H9 (cell line): ENCODE data around the gene SLC34A1. TPM values are rescaled to one million over a fixed set of nuclear protein-coding genes. Genes with fewer than 3 reads are reported as not detected.

Experiments used
- DNase-seq: peaks from one replicate; pipeline ENCODE4 v3.0.0-alpha.2; 2017
- H2AFZ ChIP-seq: one replicate; pipeline ENCODE4 v1.6.1; 2013; ENCODE audit warnings: mild to moderate bottlenecking, low read length, control low read depth, moderate library complexity
- H2AK5ac ChIP-seq: 2 replicates; pipeline ENCODE4 v1.6.1; 2013; ENCODE audit warnings: low read length, control low read depth, mixed read lengths; ENCODE audit not compliant: insufficient read length
- H2BK120ac ChIP-seq: one replicate; pipeline ENCODE4 v1.6.1; 2013; ENCODE audit warnings: low read depth, mild to moderate bottlenecking, low read length, control low read depth, inconsistent platforms; ENCODE audit not compliant: poor library complexity, severe bottlenecking
- H2BK12ac ChIP-seq: 2 replicates; pipeline ENCODE4 v1.6.1; 2013; ENCODE audit warnings: low read length, control low read depth, mixed read lengths, low read depth; ENCODE audit not compliant: insufficient read length
- H2BK15ac ChIP-seq: 2 replicates; pipeline ENCODE4 v1.6.1; 2013; ENCODE audit warnings: low read depth, low read length, control low read depth
- H2BK20ac ChIP-seq: one replicate; pipeline ENCODE4 v1.6.1; 2013; ENCODE audit warnings: low read depth, mild to moderate bottlenecking, low read length, control low read depth, inconsistent platforms; ENCODE audit not compliant: poor library complexity, severe bottlenecking
- H2BK5ac ChIP-seq: 2 replicates; pipeline ENCODE4 v1.6.1; 2013; ENCODE audit warnings: low read length, control low read depth, mixed read lengths; ENCODE audit not compliant: insufficient read length
- H3K14ac ChIP-seq: 2 replicates; pipeline ENCODE4 v1.6.1; 2013; ENCODE audit warnings: low read length, control low read depth; ENCODE audit not compliant: insufficient read depth
- H3K18ac ChIP-seq: 2 replicates; pipeline ENCODE4 v1.6.1; 2013; ENCODE audit warnings: low read depth, mild to moderate bottlenecking, mixed read lengths, low read length, control low read depth; ENCODE audit not compliant: insufficient read length
- H3K23ac ChIP-seq: 2 replicates; pipeline ENCODE4 v1.6.1; 2013; ENCODE audit warnings: low read length, control low read depth, mixed read lengths, low read depth; ENCODE audit not compliant: insufficient read length
- H3K23me2 ChIP-seq: 2 replicates; pipeline ENCODE4 v1.6.1; 2013; ENCODE audit warnings: low read depth, mild to moderate bottlenecking, mixed read lengths, low read length, control low read depth; ENCODE audit not compliant: insufficient read length, poor library complexity, severe bottlenecking
- H3K27ac ChIP-seq: 2 replicates; pipeline ENCODE4 v1.5.1; 2013; ENCODE audit warnings: low read length, control low read depth, mixed read lengths, low read depth; ENCODE audit not compliant: insufficient read length
- H3K27me3 ChIP-seq: 2 replicates; pipeline ENCODE4 v1.6.1; 2013; ENCODE audit warnings: low read length, control low read depth, inconsistent platforms; ENCODE audit not compliant: insufficient read depth
- H3K4ac ChIP-seq: 2 replicates; pipeline ENCODE4 v1.6.1; 2013; ENCODE audit warnings: low read depth, mild to moderate bottlenecking, control low read depth, inconsistent platforms, low read length, moderate library complexity
- H3K4me1 ChIP-seq: 2 replicates; pipeline ENCODE4 v1.6.1; 2013; ENCODE audit warnings: low read length, control low read depth, inconsistent platforms; ENCODE audit not compliant: insufficient read depth
- H3K4me2 ChIP-seq: 2 replicates; pipeline ENCODE4 v1.6.1; 2013; ENCODE audit warnings: low read length, control low read depth, mixed read lengths; ENCODE audit not compliant: insufficient read length, insufficient read depth
- H3K56ac ChIP-seq: 2 replicates; pipeline ENCODE4 v1.6.1; 2013; ENCODE audit warnings: low read depth, mild to moderate bottlenecking, mixed read lengths, low read length, control low read depth; ENCODE audit not compliant: insufficient read length
- H3K79me1 ChIP-seq: 2 replicates; pipeline ENCODE4 v1.6.1; 2013; ENCODE audit warnings: low read depth, mild to moderate bottlenecking, moderate library complexity, low read length, control low read depth, inconsistent platforms; ENCODE audit not compliant: insufficient read depth, poor library complexity, severe bottlenecking
- H3K79me2 ChIP-seq: 2 replicates; pipeline ENCODE4 v1.6.1; 2013; ENCODE audit warnings: low read length, control low read depth, inconsistent platforms; ENCODE audit not compliant: insufficient read depth
- H3K9ac ChIP-seq: 2 replicates; pipeline ENCODE4 v1.6.1; 2013; ENCODE audit warnings: low read length, control low read depth, mixed read lengths; ENCODE audit not compliant: insufficient read length; ENCODE audit errors: extremely low read depth
- H3K9me3 ChIP-seq: one replicate; pipeline ENCODE4 v1.6.1; 2013; ENCODE audit warnings: low read depth, low read length, inconsistent platforms; ENCODE audit not compliant: control insufficient read depth
- H3T11ph ChIP-seq: one replicate; pipeline ENCODE4 v1.6.1; 2013; ENCODE audit warnings: mild to moderate bottlenecking, low read length, control low read depth, inconsistent platforms
- H4K20me1 ChIP-seq: one replicate; pipeline ENCODE4 v1.6.1; 2013; ENCODE audit not compliant: control insufficient read depth, insufficient read length, insufficient read depth
- H4K5ac ChIP-seq: 2 replicates; pipeline ENCODE4 v1.6.1; 2013; ENCODE audit warnings: low read depth, mild to moderate bottlenecking, mixed read lengths, low read length, control low read depth; ENCODE audit not compliant: insufficient read length
- H4K8ac ChIP-seq: replicated peaks from 2 replicates; pipeline ENCODE4 v1.6.1; 2013; ENCODE audit warnings: low read length, control low read depth, mixed read lengths, low read depth; ENCODE audit not compliant: insufficient read length
- H4K91ac ChIP-seq: 2 replicates; pipeline ENCODE4 v1.6.1; 2013; ENCODE audit warnings: low read depth, mild to moderate bottlenecking, moderate library complexity, mixed read lengths, low read length, control low read depth; ENCODE audit not compliant: insufficient read length
- H3K27ac Mint-ChIP-seq, 3 experiments: 2 replicates in 2 of 3; 3 replicates in 1 of 3; pipeline ENCODE4 v1.8.0; 2020 to 2021; ENCODE audit warnings: mixed read lengths in 3 of 3, mild to moderate bottlenecking in 1 of 3, moderate library complexity in 1 of 3
- H3K27me3 Mint-ChIP-seq: 2 replicates; pipeline ENCODE4 v1.8.0; 2021; ENCODE audit warnings: low read depth, mild to moderate bottlenecking, moderate library complexity, mixed read lengths
- H3K36me3 Mint-ChIP-seq, 3 experiments: 2 replicates in 2 of 3; 3 replicates in 1 of 3; pipeline ENCODE4 v1.8.0; 2020 to 2021; ENCODE audit warnings: low read depth in 3 of 3, mixed read lengths in 3 of 3; ENCODE audit not compliant: insufficient read depth in 1 of 3
- H3K4me1 Mint-ChIP-seq, 2 experiments: 2 replicates each; pipeline ENCODE4 v1.8.0; 2020; ENCODE audit warnings: mixed read lengths in 2 of 2
- H3K4me3 Mint-ChIP-seq, 2 experiments: 2 replicates in 1 of 2; 3 replicates in 1 of 2; pipeline ENCODE4 v1.8.0; 2020 to 2021; ENCODE audit warnings: mild to moderate bottlenecking in 2 of 2, mixed read lengths in 2 of 2, moderate library complexity in 1 of 2
- H3K9me3 Mint-ChIP-seq, 2 experiments: 2 replicates in 1 of 2; 3 replicates in 1 of 2; pipeline ENCODE4 v1.8.0; 2020; ENCODE audit warnings: mild to moderate bottlenecking in 2 of 2, mixed read lengths in 2 of 2, moderate library complexity in 1 of 2
- CTCF ChIP-seq: fragments of 200-600 bp; sonication (generic); conservative IDR thresholded peaks from 3 replicates; pipeline ENCODE4 v1.8.0; 2021; ENCODE audit warnings: antibody characterized with exemption, mild to moderate bottlenecking
- WGBS: extraction: QIAGEN DNeasy Blood & Tissue Kit; methylation state at CpG from one replicate; pipeline ENCODE4 v1.1.7; 2013; ENCODE audit warnings: missing lambda C conversion rate, low lambda C conversion rate, mixed read lengths; ENCODE audit not compliant: insufficient read length; ENCODE audit errors: extremely low coverage; 5-methylcytosine and 5-hydroxymethylcytosine counted together
- total RNA-seq: library from RNA; stranded (reverse); gene quantifications from 2 replicates; pipeline ENCODE4 v1.2.1, GENCODE V29; 2021

SLC34A1 gene
- total RNA-seq, 1 experiment from 2014 or later = not detected

- WGBS = no CpG with 5 or more reads among the region's 10 CpGs
Measured at GRCh38 chr5:177428574-177429217, 44.5 kb downstream of the SLC34A1 start.

More at GRCh38 chr5:177428574-177429217, 44.5 kb downstream of the SLC34A1 start:
- Mint-ChIP-seq H3K4me1 (peaks cover 18 to 29% of the 10 kb centered on the region in 2 experiments), H3K4me3 (peak overlapping the region in 1 of 2 experiments; percentile 22; a peak in 3 of 5 replicates), H3K27ac (peak overlapping the region in 2 of 3 experiments; percentile 60 to 64; a peak in 2 of 7 replicates), H3K27me3 (peaks cover 5% of the 10 kb centered on the region; the same call in 1 of the 2 replicates), H3K9me3 (no peaks in the 10 kb centered on the region), H3K36me3 (peaks cover 4 to 27% (median 25%) of the 10 kb centered on the region in 3 experiments; a peak in 6 of 7 replicates)
- peaks cover 4% of the 10 kb centered on the region for H3K23me2 ChIP-seq
- H4K8ac ChIP-seq = no peak overlapping the region
- H3T11ph ChIP-seq = no peak overlapping the region
- no peaks in the 10 kb centered on the region; the same call in 1 of the 2 replicates for H3K79me2 ChIP-seq
- H3K23ac ChIP-seq = no peak overlapping the region
- no peak overlapping the region for H2BK15ac ChIP-seq
- no peak overlapping the region for H2AK5ac ChIP-seq
- no peak for DNase-seq
- H3K27ac ChIP-seq = no peak overlapping the region
- no peak overlapping the region for H2AFZ ChIP-seq
- no peak overlapping the region for H3K4ac ChIP-seq
- no peak overlapping the region for H3K9ac ChIP-seq
- no peak overlapping the region for H3K18ac ChIP-seq
- no peaks in the 10 kb centered on the region for H3K79me1 ChIP-seq
- H3K9me3 ChIP-seq = no peaks in the 10 kb centered on the region
- H4K5ac ChIP-seq = no peak overlapping the region
- H3K4me2 ChIP-seq = no peak overlapping the region
- no peaks in the 10 kb centered on the region for H3K27me3 ChIP-seq
- TF ChIP-seq CTCF = no peak
- H2BK5ac ChIP-seq = no peak overlapping the region
- H4K91ac ChIP-seq = no peak overlapping the region
- H3K4me1 ChIP-seq = no peaks in the 10 kb centered on the region; the same call in 1 of the 2 replicates
- peaks cover 2% of the 10 kb centered on the region for H4K20me1 ChIP-seq
- H2BK120ac ChIP-seq = no peak overlapping the region
- H3K14ac ChIP-seq = no peak overlapping the region
- H2BK20ac ChIP-seq = no peak overlapping the region
- no peak overlapping the region for H3K56ac ChIP-seq
- no peak overlapping the region for H2BK12ac ChIP-seq
